Measurements from ENCODE around the gene RAB42. TPM values are rescaled to one million over a fixed set of nuclear protein-coding genes. Genes with fewer than 3 reads are reported as not detected.
A peak's percentile ranks its signal among the peaks of the same experiment; 100 is the strongest.
"Not testable (repeated sequence)": the region's sequence is repeated elsewhere in the genome, so short reads cannot be mapped to it uniquely, and the experiment has no call there.

The RAB42 gene
- polyA plus RNA-seq (ENCODE audit: insufficient read length in 3 of 3) = 1 to 10 TPM; 2.2 to 3.9 (median 3.1) TPM
- long read RNA-seq, donor 1 = 0 reads
- long read RNA-seq, donor 2 = 0 reads
- long read RNA-seq, donor 3 = 0 reads
- long read RNA-seq, donor 4 = 0 reads
- long read RNA-seq, donor 5 = 0 reads
- long read RNA-seq, donor 6, partial matches to known transcripts = 0 of 2 reads
- long read RNA-seq, donor 6, other reads (novel, unspliced or antisense) = 0 of 2 reads
- long read RNA-seq, donor 7, partial matches to known transcripts = 0 of 1 reads
- long read RNA-seq, donor 7, other reads (novel, unspliced or antisense) = 0 of 1 reads
- long read RNA-seq, donor 8, partial matches to known transcripts = 0 of 2 reads
- long read RNA-seq, donor 8, other reads (novel, unspliced or antisense) = 0 of 2 reads
- long read RNA-seq, donor 9 = 0 reads
- long read RNA-seq, donor 10, partial matches to known transcripts = 0 of 3 reads
- long read RNA-seq, donor 10, other reads (novel, unspliced or antisense) = 0 of 3 reads
- long read RNA-seq, donor 11, partial matches to known transcripts = 0 of 1 reads
- long read RNA-seq, donor 11, other reads (novel, unspliced or antisense) = 0 of 1 reads
- long read RNA-seq, donor 12 = 0 reads
- long read RNA-seq, donor 13, partial matches to known transcripts = 0 of 3 reads
- long read RNA-seq, donor 13, other reads (novel, unspliced or antisense) = 0 of 3 reads
- long read RNA-seq, donor 14 = 0 reads
- long read RNA-seq, donor 15, partial matches to known transcripts = 0 of 1 reads
- long read RNA-seq, donor 15, other reads (novel, unspliced or antisense) = 0 of 1 reads
- long read RNA-seq, donor 16, partial matches to known transcripts = 64 of 126 reads
- long read RNA-seq, donor 16, other reads (novel, unspliced or antisense) = 59 of 126 reads

GRCh38 chr1:28591708-28592320 lies at the start of gene RAB42:
TSS of gene RAB42 (plus strand) at chr1:28592265. CDS start at chr1:28592512, 247 bp downstream.
- DNase-seq (ENCODE audit: extremely low read depth in 1 of 11, low read depth in 9 of 11, low spot score in 4 of 11) = peak in 1 of 11 donors; percentile 9

- DNase-seq (ENCODE audit: extremely low read depth in 1 of 11, low read depth in 9 of 11, low spot score in 4 of 11) = no peak
Measured at GRCh38 chr1:28545246-28545628, 46.8 kb upstream of the RAB42 start.

GRCh38 chr1:28548318-28548717 lies 43.7 kb upstream of the RAB42 start:
- no peak for DNase-seq (ENCODE audit: extremely low read depth in 1 of 11, low read depth in 9 of 11, low spot score in 4 of 11)

- DNase-seq (ENCODE audit: extremely low read depth in 1 of 11, low read depth in 9 of 11, low spot score in 4 of 11) = no peak
Measured at GRCh38 chr1:28551381-28551780, 40.7 kb upstream of the RAB42 start.

- DNase-seq (ENCODE audit: extremely low read depth in 1 of 11, low read depth in 9 of 11, low spot score in 4 of 11) = peak; percentile 87 to 97 (median 94)
Measured at GRCh38 chr1:28552758-28553663, 39.1 kb upstream of the RAB42 start, which contains the start of gene TRNAU1AP. TSS of gene TRNAU1AP (plus strand) at chr1:28553085. CDS start at chr1:28553111, 26 bp downstream.

GRCh38 chr1:28560886-28561285 lies 31.2 kb upstream of the RAB42 start:
- no peak for DNase-seq (ENCODE audit: extremely low read depth in 1 of 11, low read depth in 9 of 11, low spot score in 4 of 11)

GRCh38 chr1:28564310-28564709 lies 27.8 kb upstream of the RAB42 start:
- DNase-seq (ENCODE audit: extremely low read depth in 1 of 11, low read depth in 9 of 11, low spot score in 4 of 11) = no peak

GRCh38 chr1:28565040-28565439 lies 27.0 kb upstream of the RAB42 start:
- DNase-seq (ENCODE audit: extremely low read depth in 1 of 11, low read depth in 9 of 11, low spot score in 4 of 11) = no peak

GRCh38 chr1:28565726-28566125 lies 26.3 kb upstream of the RAB42 start:
- no peak for DNase-seq (ENCODE audit: extremely low read depth in 1 of 11, low read depth in 9 of 11, low spot score in 4 of 11)

GRCh38 chr1:28566931-28567330 lies 25.1 kb upstream of the RAB42 start:
- no peak for DNase-seq (ENCODE audit: extremely low read depth in 1 of 11, low read depth in 9 of 11, low spot score in 4 of 11)

GRCh38 chr1:28571911-28572310 lies 20.2 kb upstream of the RAB42 start:
- no peak for DNase-seq (ENCODE audit: extremely low read depth in 1 of 11, low read depth in 9 of 11, low spot score in 4 of 11)

GRCh38 chr1:28572891-28573290 lies 19.2 kb upstream of the RAB42 start:
- not testable (repeated sequence) for DNase-seq (ENCODE audit: extremely low read depth in 1 of 11, low read depth in 9 of 11, low spot score in 4 of 11)

- DNase-seq (ENCODE audit: extremely low read depth in 1 of 11, low read depth in 9 of 11, low spot score in 4 of 11) = no peak
Measured at GRCh38 chr1:28573564-28573963, 18.5 kb upstream of the RAB42 start.

- no peak for DNase-seq (ENCODE audit: extremely low read depth in 1 of 11, low read depth in 9 of 11, low spot score in 4 of 11)
Measured at GRCh38 chr1:28577052-28577678, 14.9 kb upstream of the RAB42 start.

- DNase-seq (ENCODE audit: extremely low read depth in 1 of 11, low read depth in 9 of 11, low spot score in 4 of 11) = no peak
Measured at GRCh38 chr1:28577738-28578536, 14.1 kb upstream of the RAB42 start.

GRCh38 chr1:28578696-28579218 lies 13.3 kb upstream of the RAB42 start:
- DNase-seq (ENCODE audit: extremely low read depth in 1 of 11, low read depth in 9 of 11, low spot score in 4 of 11) = no peak

- no peak for DNase-seq (ENCODE audit: extremely low read depth in 1 of 11, low read depth in 9 of 11, low spot score in 4 of 11)
Measured at GRCh38 chr1:28579401-28579800, 12.7 kb upstream of the RAB42 start.
